ENCODE data around the gene DSCAML1. TPM values are rescaled to one million over a fixed set of nuclear protein-coding genes. Genes with fewer than 3 reads are reported as not detected.

DSCAML1 gene
- total RNA-seq, 2 donors from 2014 or later, result 0.33 to 1.6 TPM

GRCh38 chr11:117604336-117604995, 192.6 kb downstream of the DSCAML1 start:
- no peaks in the 10 kb centered on the region for H3K36me3 ChIP-seq (replicated peaks in 1 of 2; ENCODE audit: insufficient read depth in 1 of 2, low read depth in 2 of 2)

GRCh38 chr11:117603932-117604331, 193.1 kb downstream of the DSCAML1 start:
- no peak for TF ChIP-seq CTCF (IDR thresholded peaks at IDR 0.05)
- no peak for TF ChIP-seq POLR2A (IDR thresholded peaks at IDR 0.05)
- H3K27me3 ChIP-seq, result no peaks in the 10 kb centered on the region
- H3K27ac ChIP-seq, result no peak overlapping the region
- no peak overlapping the region for H3K4me3 ChIP-seq
- H3K4me1 ChIP-seq, result no peaks in the 10 kb centered on the region
- intact Hi-C loops (cut with DNase I), result no loop called here
- WGBS, 2 donors, result 66 to 72% methylated on average over 5 of the region's 5 CpGs
- no peaks in the 10 kb centered on the region for H3K9me3 ChIP-seq
- ATAC-seq (no peak), DNase-seq (no peak)
- H3K36me3 ChIP-seq (replicated peaks in 1 of 2; ENCODE audit: insufficient read depth in 1 of 2, low read depth in 2 of 2), result no peaks in the 10 kb centered on the region

More at GRCh38 chr11:117604336-117604995, 192.6 kb downstream of the DSCAML1 start:
- 46 to 68% methylated on average over 12 to 14 of the region's 14 CpGs for WGBS, 2 donors
- no peaks in the 10 kb centered on the region for H3K4me1 ChIP-seq
- H3K27me3 ChIP-seq, result no peaks in the 10 kb centered on the region
- H3K27ac ChIP-seq, result no peak overlapping the region
- H3K4me3 ChIP-seq, result no peak overlapping the region
- DNase-seq (peak in 2 of 4 donors; percentile 14 to 38), ATAC-seq (no peak)
- H3K9me3 ChIP-seq, result no peaks in the 10 kb centered on the region
- intact Hi-C loops (cut with DNase I), result no loop called here
- no peak for TF ChIP-seq POLR2A (IDR thresholded peaks at IDR 0.05)
- TF ChIP-seq CTCF (IDR thresholded peaks at IDR 0.05), result no peak

GRCh38 chr11:117601006-117601708, 195.9 kb downstream of the DSCAML1 start:
- ATAC-seq (no peak), DNase-seq (no peak)
- Histone ChIP-seq H3K36me3 (replicated peaks in 1 of 2; ENCODE audit: insufficient read depth in 1 of 2, low read depth in 2 of 2) (no peaks in the 10 kb centered on the region), H3K4me3 (no peak overlapping the region), H3K27me3 (no peaks in the 10 kb centered on the region), H3K4me1 (no peaks in the 10 kb centered on the region), H3K27ac (no peak overlapping the region), H3K9me3 (no peaks in the 10 kb centered on the region)
- 77 to 88% methylated on average over 9 of the region's 9 CpGs for WGBS, 2 donors
- intact Hi-C loops (cut with DNase I), result no loop called here
- TF ChIP-seq POLR2A (IDR thresholded peaks at IDR 0.05) (no peak), CTCF (IDR thresholded peaks at IDR 0.05) (no peak)

GRCh38 chr11:117600234-117600783, 196.7 kb downstream of the DSCAML1 start:
- Histone ChIP-seq H3K27ac (no peak overlapping the region), H3K27me3 (no peaks in the 10 kb centered on the region), H3K4me3 (no peak overlapping the region), H3K9me3 (no peaks in the 10 kb centered on the region), H3K4me1 (no peaks in the 10 kb centered on the region), H3K36me3 (replicated peaks in 1 of 2; ENCODE audit: insufficient read depth in 1 of 2, low read depth in 2 of 2) (no peaks in the 10 kb centered on the region)
- ATAC-seq (no peak), DNase-seq (no peak)
- 52 to 76% methylated on average over 9 to 10 of the region's 10 CpGs for WGBS, 2 donors
- TF ChIP-seq CTCF (IDR thresholded peaks at IDR 0.05) (no peak), POLR2A (IDR thresholded peaks at IDR 0.05) (no peak)
- intact Hi-C loops (cut with DNase I), result no loop called here
